Measurements from ENCODE around the gene PITX1.
"Not testable (repeated sequence)": the region's sequence is repeated elsewhere in the genome, so short reads cannot be mapped to it uniquely, and the experiment has no call there.

Gene PITX1

DNA sequence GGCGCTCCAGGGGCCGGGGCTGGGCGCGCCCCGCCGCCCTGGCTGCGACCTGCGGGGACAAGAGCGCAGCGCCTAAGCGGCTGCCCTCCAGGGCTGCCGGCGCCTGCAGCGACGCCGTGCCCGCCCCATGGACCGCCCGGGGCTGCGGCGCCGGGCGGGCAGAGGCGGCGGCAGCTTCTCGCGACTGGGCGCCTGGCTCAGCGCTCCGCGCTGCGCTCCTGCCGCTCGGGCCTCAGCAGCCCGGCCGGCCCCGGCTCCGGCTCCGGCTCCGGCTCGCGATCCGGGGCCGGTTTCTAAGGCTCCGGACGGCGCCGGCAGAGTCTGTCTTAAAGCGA, at the start of gene PITX1:
Gene PITX1, minus strand, starts transcription at position 328 of the 335 bp plus-strand sequence. CDS start 347 bp downstream, outside the sequence.
- DNase-seq, result no peak

DNA sequence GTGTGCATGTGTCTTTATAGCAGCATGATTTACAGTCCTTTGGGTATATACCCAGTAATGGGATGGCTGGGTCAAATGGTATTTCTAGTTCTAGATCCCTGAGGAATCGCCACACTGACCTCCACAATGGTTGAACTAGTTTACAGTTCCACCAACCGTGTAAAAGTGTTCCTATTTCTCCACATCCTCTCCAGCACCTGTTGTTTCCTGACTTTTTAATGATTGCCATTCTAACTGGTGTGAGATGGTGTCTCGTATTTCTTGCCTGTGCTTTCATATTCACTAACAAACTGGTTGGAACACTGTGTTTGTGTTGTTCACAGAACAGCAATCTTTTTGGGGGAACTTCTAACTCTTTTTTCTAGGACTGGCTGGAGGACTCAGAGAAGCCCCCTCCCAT, 49.3 kb upstream of the PITX1 start:
- DNase-seq, result not testable (repeated sequence)

DNA sequence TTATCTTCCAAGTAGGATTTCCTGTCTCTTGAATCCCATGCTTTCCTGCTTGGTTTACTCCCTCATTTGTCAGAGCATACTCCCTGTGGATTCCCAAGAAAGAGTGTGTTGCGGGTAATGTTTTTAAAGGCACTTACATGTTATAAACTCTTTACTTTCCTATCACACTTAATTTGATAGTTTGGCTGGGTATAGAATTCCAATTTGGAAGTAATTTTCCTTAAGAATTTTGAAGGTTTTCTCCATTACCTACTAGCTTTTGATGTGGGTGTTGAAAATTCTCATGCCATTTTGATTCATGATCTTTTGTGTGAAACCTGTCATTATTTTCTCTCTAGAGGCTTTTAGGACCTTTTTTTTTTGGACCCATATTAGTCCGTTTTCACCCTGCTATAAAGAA, 47.2 kb upstream of the PITX1 start:
- no peak for DNase-seq

DNA sequence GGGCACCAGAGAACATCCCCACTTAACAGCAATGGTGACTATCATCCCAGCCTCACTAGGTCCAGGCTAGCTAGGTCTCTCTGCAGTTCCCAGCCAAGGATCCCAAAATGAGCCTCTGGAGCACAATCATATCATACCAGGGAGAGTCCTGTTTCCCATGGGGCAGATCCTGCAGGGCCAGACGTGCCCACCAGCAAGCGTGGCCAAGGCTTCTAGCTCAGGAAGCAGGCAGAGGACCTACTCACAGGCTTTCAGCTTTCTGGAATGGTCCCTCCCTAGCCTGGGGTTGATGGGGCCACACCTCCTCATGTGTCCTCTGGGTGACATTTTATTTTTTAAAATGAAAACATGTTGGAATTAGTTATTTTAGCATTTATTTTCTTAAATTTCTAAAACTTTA, 45.7 kb upstream of the PITX1 start:
- DNase-seq, result no peak

DNA sequence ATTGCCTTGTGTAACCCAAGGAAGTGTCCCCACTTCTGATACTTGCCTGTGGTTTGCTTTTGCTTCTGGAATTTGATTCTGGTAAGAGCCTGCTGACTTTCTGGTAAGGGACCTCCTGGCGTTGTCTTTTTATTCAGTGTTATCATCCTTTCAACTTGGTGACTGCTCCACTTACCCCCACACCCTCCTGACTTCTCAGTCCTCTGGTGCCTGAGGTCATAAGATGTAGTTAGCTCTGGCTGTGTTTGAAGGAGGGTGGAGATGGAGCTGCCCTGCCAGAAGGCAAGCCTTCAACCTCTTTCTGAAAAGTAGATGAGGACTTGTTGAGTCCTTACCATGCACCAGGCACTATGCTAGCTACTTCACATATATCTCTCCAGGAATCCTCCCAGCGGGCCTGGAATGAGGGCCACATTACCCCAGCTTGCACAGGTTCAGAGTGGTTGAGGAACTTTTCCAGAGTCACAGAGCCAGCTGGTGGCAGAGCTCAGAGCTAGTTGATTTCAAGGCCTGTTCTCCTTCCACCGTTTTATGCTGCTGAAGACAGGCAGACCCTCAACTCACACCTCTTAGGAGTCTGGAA, 45.2 kb upstream of the PITX1 start:
- no peak for DNase-seq

DNA sequence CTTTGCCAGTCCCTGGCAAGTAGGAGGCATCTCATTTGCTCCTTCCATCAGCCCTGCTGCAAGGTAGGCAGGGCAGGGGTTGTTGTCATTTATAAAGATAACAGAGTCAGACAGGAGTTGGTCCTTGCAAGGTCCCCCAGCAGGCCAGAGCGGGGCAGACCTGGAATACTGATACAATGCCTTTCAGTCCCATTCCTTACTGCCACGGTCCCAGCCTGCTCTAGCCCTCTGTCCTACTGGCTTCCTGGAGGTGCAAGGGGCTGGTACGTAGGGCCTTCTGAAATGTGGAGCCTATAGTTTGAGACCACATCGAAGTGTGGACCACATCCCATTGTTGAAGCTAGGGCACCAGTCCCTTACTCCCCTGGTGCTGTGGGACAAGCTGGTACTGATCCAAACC, 42.8 kb upstream of the PITX1 start:
- DNase-seq, result no peak

DNA sequence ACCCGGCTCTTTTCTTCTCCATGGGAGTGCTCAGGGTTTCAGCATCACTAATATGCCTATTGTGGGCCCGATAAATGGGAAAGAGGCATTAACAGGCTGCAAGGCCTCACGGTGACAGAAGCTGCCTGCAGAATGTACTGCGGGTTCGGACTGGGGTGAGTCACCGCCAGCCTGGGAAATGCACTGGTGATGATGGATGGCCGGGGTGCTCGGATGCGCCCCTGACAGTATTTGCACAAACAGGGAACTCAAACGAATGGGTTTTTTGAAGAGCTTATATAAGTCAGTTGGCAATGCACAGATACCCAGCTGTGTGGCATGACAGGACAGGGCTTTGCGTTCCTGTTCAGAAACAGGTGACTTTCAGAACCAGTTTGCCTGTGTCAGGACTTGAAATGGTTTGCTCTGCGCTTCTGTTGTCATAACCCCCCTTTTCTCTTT, 42.0 kb upstream of the PITX1 start:
- DNase-seq, result no peak

DNA sequence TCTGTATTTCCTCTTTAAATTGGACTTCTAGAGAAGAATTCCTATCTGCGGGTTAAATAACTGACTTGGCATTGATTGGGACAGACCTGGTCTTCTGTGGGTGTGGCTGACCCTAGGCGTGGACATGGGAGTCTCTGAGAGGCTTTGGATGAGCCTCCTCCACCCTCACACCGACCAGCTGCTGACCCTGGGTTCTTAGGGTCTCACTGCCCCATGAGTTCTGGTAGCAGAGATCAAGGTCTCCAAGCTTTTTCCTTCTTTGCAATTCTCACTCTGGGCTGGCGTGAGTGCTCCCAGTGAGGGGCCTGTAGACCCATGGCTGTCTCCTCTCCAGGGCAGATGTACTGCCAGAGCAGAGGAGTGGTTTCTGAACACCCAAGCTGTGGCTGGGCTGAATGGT, 41.6 kb upstream of the PITX1 start:
- DNase-seq, result no peak

DNA sequence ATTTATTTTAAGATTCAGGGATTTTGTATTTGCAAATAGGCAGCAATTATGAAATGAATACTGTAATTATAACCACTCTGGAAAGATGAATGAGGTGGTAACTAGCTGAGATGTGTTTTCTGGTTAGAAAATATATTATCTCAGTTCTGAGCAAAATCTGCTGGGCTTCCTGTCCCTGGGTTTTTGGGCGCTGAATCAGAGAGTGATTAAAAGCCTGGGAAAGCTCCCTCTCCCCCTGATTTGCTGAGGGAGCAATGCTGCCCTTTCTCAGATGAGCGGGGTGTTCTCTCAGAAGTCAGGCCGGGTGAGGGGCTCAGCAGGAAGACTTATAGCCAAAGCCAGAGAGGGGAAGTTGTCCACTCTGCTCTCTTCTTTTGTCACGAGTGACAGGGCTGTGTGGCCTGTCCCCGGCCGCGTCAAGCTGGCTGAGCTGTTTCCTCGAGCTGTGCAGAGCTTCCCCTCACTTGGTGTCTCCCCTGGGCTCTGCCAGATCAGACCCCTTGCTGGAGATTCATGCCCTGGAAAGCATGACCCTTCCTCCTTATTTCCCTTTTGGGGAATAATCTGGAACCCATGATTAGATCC, 39.8 kb upstream of the PITX1 start:
- DNase-seq, result no peak

DNA sequence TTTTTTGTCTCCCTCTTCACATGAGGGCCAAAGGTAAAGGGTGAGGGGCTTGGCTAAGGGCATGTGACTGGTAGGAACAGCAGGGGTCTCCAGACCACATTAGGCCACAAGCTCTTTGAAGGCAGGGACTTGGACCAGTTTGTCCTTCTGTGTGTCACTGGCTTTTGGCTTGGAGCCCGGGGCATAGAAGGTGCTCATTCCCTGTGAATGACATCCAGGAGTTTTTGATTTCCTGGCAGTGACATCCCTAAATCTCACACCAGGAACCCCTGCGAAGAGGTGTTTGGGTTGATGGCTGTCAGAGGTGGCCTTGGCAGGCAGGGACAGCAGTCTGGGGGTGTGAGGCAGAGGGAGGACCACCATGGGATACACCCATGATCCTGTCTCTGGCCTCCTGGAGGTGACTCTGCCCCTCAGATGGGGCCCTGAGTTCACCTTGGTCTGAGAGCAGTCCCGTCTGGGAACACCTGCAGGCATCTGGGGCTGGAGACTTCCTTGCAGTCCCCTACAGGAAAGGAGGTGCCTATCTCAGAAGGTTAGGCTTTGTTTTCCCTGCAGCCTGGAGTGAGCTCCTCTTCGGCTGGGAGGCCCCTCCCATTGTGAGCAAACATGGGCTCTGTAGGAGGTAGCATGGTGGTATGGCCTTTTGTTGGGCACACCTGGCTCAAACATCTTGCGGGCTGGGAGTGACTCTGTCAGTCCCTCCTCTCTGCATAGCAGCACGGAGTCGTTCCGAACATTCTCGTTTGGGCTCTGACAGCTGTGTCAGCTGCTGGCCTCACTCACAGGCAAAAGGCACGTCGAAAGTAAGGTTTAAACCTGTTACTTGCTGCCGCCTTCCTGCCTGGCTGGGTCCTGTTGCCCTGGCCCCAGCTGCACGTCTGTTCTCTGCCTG, 38.6 kb upstream of the PITX1 start:
- DNase-seq, result no peak

DNA sequence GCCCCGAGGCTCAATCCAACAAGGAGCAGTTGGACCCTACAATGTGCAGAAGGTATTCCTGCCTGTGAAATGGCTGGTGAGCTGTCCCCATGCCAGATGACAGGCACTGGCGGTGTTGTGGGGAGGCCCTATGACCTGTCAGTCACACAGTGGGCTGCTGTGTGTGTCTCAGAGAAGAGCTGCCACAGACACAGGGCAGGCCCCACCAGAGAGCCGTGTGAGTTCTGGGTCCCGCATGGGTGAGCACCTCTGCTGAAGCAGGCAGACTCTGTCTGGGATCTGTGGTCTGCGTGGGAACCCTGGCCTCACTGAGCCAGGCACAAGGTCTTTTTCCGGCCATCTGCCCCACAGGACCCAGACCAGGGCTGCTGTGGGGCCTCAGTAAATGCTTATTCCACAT, 37.3 kb upstream of the PITX1 start:
- no peak for DNase-seq

DNA sequence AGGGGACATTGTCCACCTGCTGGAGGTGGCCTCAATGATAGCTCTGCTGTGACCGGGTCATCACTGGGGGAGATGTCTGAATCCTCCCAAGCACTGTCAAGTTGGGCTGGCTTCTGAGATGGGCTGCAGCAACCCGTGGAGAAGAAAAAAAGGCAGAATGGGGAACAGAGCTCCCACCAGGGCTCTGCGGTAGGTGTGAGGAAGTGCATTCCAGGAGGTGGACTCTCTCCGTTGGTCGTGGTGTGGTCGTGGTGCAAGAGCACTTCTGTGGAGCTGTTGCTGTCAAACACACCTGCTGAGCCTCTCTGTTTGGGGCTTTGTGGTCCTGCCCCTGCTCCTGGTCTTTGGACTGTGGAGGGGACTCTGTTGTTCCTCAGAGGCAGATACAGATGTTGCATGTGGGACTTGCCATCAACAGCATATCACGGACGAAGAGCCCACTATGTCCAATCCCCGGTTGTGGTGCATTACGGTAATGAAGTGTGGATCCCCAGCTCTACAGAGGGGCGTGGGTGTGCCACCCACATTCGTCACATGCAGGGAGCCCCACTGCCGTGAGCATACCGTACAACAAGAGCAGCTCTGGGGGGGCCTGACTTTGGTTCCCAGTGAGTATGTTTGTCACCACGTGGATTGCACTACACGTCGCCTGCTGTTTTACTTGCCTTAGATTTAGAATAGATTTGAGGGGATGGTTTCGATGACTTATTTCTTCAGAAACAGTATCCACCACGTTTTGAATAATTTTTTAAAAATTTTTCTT, 36.0 kb upstream of the PITX1 start:
- DNase-seq, result no peak

DNA sequence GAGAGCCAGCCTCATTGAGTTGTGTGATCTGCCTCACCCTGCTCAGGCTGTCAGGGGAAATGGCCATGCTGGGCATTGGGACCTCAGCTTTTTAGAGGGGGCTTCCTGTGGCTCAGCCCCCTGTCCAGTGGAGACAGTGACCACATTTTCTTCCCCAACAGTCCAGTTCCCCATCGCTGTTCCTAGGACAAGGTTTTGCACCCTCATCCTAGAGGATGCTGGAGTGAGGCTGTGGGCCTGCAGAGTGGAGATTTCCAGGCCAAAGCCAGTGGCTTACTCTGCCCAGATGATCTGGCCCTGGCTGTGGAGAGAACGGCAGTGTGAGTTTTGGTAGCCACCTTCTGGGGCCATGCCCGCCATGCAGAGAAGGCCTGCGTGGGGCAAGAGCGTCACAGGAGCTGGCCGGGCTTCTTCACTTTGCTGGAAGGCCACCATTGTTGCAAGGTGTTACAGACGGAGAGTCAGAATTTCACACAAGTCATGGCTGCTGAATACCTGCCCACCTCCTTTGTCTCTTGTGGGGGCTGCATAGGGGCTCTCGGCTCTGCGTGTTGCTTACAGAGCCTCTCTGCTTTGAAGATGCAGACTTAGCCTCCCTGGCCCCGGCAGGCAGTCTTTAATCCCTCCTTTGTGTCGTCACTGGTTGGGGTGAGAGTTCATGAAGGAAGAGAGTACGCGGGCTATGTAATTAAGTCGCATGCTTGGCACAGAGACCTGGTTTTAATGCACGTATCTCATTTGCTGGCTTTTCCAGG, 35.2 kb upstream of the PITX1 start:
- no peak for DNase-seq

DNA sequence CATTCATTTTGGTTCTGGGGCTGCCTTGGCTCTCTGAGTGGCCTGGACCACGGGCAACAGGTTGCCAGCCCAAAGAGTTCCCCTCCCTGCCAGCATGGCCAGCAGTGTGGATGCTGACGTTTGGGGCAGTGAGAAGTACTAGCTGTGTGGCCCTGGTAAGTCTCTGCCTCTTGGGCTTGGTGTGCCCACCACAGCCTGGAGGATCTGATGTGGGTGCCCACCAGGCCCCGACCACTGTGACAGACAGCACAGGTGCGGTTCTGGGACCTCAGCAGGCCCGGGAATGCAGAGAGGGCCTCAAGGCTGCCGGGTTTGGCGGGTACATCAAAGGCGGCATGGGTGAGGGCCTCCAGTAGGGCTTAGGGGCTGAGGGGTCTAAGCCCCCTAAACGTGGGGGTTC, 33.6 kb upstream of the PITX1 start:
- DNase-seq, result no peak

DNA sequence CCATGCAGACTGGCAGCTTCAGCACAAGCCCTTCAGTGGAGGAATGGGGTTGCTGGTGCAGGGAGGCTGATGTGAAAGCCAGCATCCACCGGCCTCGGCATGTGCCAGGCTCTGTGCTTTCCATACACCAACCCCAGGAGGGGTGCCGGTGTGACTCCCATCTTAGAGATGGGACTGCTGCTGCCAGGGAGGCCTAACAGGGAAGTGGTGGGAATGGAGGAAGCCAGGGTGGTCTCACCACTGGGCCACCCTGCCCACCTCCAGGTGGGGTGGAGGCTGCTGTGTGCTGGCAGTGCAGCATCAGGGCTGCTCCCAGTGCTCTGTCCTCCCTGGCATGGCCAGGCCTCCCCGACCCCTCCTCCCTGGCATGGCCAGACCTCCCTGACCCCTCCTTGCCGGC, 32.8 kb upstream of the PITX1 start:
- no peak for DNase-seq

DNA sequence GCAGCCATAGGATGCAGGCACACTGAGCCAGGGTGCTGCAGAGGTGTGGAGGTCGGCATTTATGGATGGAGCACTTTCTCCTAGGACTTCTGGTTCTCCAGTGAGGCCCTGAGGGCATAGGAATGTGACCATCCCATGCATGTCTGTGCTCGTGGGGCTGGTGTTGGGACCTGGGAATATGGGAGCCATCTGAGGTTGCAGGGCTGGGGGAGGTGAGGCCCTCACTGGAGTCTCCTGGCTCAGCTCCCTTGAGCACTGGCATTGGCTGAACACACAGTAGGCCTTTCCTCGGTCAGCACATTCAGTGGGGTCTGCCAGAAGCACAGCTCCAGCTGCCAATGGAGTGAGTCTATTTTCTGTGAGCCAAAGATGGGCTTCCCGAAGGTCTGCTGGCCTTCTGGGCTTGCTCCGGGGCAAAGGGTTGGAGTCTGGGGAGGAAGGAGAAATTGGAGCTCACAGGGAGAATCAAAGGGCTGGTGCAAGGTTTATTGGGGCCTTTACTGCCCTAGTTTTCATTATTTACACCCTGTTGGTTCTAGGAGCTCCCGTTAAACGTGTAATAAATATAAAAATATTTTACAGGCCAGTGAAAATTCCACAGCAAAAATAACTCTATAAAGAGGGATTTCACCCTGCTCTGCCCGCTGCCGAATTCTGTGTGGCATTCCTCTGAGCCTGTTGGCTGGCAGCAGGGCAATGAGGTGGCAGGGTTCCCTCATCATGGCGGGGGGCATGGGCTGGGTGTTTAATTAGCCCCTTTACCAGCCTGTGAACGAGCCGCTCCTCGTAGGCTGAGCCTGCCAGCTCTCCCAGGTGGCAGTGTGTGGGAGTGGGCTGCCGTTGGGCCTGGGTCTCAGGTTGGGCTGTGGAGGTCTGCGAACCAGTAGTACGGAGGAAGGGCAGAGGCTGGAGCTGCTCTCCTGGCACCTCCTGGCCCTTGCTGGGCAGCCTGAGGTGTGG, 31.6 kb upstream of the PITX1 start:
- no peak for DNase-seq

DNA sequence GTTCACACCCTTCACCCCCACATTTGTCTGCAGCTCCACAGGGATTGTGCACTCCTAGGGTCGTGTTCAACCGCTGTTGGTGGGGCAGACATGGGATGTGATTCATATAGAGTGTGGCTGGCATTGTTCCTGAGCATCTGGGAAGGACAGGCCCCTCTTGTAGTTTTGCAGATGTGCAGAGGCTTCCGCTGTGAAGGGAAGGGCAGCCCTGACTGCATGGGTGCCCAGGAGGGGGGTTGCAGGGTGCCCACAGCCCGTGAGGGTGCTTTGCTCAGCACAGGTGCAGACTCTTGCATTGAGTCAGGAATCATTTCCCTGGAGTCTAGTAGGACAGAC, 30.2 kb upstream of the PITX1 start:
- no peak for DNase-seq

DNA sequence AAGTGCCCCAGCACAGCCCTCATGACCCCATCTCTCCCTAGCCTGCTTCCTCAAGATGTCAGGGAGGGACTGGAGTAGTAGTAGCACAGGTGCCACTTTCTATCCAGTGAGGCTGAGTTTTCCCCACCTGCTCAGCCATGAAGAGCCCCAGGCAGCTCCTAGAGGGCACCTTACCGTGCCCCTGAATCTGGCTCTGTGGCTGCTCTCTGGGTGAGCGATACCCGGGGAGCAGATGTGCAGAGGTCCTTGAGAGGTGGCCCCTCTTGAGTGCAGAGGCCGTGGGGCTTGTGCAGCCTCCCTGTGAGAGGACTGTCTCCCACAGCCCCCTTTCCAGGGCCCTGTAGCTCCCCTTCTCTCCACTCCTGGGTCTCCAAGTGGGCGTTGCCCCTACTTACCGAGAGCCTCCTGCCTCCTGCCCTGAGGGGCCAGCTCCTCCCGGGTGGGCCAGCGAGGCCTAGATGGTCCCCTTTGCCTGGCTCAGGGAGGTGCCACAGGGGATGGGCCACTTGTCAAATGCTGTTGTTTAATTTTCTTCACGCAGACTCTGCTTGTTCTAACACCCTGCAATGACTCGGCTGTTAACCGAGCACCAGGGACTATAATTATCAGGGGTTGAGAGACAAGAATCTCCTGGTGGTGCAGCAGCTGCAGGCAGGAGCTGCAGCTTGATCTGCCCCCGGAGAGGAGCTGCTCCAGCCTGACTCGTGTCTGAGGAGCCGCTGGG, 29.6 kb upstream of the PITX1 start:
- no peak for DNase-seq

DNA sequence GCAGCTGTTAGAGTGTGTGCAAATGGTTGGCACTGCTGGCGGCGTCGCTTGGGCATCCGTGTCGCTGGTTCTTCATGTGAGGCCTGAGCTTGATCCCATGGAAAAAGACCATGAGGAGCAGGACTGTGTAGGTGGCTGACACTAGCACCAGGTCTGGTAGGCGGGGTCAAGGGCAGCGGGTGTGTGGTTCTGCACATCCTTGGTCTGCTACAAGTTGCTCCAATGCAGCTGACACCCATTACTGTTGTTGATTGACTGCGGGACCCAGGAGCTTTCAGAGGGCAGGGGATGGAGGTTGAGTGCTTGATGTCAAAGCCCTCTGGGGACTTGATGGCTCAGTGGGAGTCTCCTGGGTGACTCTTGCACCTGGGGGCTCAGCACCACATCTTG, 29.0 kb upstream of the PITX1 start:
- DNase-seq, result no peak

DNA sequence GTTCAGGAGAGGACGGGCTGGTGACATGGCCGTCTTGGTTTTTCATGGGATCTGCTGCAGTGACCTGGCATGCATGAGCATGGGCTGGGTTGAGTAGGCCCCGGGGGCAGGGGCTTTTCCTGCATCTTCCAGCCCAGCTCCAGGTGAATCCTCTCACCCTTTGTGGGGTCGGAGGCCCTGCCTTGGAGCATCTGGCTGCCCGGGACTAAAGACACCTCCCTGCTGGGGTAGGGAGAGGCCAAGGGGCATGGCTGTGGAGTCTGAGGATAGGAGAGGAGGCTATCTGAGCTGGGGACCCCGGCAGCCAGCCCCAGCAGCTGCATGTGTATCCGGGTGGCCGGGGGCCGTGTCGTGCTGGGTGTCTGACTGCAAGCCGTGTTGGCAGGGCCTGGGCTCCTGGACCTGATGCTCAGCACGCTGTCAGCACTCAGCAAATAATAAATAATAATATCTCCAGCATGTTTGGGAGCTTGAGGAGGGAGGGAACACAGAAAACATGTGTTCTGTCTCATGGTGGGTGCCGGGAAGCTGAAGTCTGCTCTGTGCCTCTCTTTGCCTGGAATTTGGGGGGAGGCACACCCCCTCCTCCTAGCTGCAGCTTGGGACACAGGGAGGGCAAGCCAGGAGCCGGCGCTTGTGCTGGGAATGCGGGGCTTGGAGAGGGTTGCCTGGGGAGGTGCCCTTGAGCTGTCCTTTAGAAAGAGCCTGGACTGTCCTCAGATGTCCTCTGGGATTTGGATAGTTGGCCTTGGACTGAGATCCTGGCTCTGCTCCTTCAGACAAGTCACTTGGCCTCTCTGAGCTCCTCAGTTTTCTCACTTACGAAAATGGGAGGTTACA, 28.4 kb upstream of the PITX1 start:
- no peak for DNase-seq
